Measurements from ENCODE around the gene ISM1.

Gene ISM1

DNA sequence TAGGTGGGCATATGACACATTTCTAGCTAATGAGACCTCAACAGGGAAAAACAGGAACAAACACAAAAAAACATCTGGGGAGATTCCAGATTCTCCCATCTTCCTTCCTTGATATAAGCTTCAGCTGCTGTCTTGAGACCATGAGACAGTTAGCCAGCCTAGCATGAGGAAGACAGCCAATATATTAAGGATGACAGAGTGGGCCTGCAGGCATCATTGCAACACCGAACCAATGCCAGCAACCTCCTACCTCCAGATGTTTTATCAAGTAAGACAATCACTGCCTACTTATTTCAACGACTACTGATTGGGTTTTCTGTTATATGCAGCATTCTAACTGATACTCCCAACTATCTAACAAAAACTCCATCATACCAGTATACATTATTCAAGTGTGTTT lies 119.0 kb downstream of the ISM1 start:
- no peak for DNase-seq (ENCODE audit: low read depth in 2 of 3, low spot score in 1 of 3)

- DNase-seq (ENCODE audit: low read depth in 2 of 3, low spot score in 1 of 3): no peak
Observed at GRCh38 chr20:13341737-13342393, 120.8 kb downstream of the ISM1 start.

DNA sequence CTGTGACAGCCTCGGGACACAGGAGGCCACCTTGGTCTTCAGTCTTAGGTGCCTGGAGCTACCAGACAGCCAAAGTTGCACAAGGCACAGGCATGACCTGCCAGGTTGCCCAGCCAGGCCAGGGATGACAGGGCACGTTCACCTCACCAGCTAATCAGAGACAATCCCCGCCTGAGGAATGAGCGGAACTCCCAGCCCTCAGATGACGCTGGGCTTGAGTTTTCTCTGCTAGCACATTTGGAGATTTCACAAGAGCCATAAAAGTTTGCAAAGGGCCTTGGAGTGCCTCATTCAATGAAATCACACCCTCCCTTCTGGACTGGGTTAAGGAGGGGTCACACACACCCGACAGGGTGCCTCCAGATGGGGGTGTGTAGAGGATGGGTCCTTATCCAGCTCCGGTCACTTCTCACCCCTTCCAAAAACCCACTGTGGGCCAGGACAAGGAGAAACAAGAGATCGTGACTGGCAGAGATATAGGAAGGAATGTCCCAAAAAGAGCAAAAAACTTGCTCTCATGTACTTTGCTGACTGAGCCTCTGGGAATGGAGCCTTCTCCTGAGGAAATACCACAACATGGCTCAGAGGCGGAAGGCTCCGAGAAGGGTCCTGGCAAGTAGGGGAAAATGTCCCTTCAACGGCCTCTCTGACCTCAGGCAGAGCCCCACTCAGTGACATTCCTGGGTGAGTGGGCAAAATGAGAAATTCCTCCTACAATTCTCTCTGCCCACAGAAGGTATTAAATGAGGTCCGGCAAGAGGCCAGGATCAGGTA lies 121.6 kb downstream of the ISM1 start:
- no peak for DNase-seq (ENCODE audit: low read depth in 2 of 3, low spot score in 1 of 3)

GRCh38 chr20:13344671-13345070 lies 123.6 kb downstream of the ISM1 start:
- DNase-seq (ENCODE audit: low read depth in 2 of 3, low spot score in 1 of 3): no peak

DNA sequence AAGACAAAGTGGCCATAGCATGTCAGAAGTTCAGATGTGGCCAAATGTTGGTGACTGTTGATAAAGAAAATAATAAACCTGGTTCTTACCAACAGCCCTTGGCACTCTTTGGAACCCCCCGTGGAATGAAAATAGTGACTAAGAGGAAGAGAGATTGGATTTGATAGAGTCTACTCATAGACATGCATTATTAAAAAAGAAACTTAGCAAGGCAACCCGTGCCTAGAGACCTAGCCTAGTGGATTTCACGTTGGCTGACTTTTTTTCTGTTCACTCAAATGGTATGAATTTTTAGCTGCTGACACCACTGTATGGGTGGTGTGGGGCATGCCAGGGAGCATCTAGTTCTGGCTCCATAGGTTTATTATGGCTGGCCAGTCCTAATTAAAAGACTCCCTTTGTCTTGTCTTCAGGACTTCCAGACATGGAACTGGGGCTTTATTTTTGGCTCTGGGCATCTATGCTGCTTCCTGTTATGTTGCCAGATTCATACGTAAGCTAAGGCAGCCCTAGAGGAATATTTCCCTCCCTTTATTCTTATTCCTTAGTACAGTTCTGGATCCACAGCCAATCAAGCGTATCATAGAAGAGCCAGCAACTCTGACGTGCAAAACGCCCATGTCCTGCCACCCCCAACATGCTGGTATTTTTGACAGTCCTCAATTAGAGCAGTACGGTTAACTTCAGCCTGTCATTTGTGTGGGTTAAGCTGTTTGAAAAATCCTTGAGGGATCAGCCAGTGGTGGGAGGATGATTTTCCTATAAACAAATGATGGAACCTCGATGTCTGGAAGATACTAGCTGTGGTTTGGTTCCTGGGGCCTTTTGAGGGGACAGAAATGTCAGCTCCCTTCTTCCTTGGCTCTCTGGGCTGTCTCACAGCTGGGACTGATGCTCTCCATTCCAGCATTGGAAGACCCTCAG lies 127.5 kb downstream of the ISM1 start:
- DNase-seq (ENCODE audit: low read depth in 2 of 3, low spot score in 1 of 3): no peak

- DNase-seq (ENCODE audit: low read depth in 2 of 3, low spot score in 1 of 3): no peak
Observed at GRCh38 chr20:13349235-13349604, 128.1 kb downstream of the ISM1 start.

All from stimulated activated CD4-positive, alpha-beta T cell treated with anti-CD3 and anti-CD28 coated beads, Interleukin-12 subunit alpha, Interleukin-12 subunit beta, amount 100 ng/mL, for 48 hours (primary cell).